Nucleus accumbens (tissue), 56 donors: ENCODE measurements around the gene CFAP410.
A peak's percentile ranks its signal among the peaks of the same experiment; 100 is the strongest.

Experiments used
- DNase-seq, 56 donors: peaks; one replicate each; lab custom pipeline; 2025; lab: John Stamatoyannopoulos, UW

CFAP410 gene

GRCh38 chr21:44301961-44302406 is 37.2 kb downstream of the CFAP410 start:
- peak in 6 of 56 donors; percentile 9 to 41 (median 18) for DNase-seq

- peak in 1 of 56 donors; percentile 21 for DNase-seq
Observed at GRCh38 chr21:44301141-44301540, 38.0 kb downstream of the CFAP410 start.

- peak in 32 of 56 donors; percentile 9 to 64 (median 36) for DNase-seq
Observed at GRCh38 chr21:44300262-44300959, 38.8 kb downstream of the CFAP410 start.

GRCh38 chr21:44299458-44300261 is 39.5 kb downstream of the CFAP410 start, which contains the start of gene PFKL:
Gene PFKL (plus strand): TSS chr21:44300053. CDS start chr21:44300106, 53 bp downstream.
- peak in 40 of 56 donors; percentile 22 to 76 (median 52) for DNase-seq

GRCh38 chr21:44299085-44299457 is 40.1 kb downstream of the CFAP410 start:
- DNase-seq: peak in 1 of 56 donors; percentile 54

- DNase-seq: no peak
Observed at GRCh38 chr21:44298301-44298700, 40.9 kb downstream of the CFAP410 start.

- DNase-seq: peak in 52 of 56 donors; percentile 21 to 90 (median 73)
Observed at GRCh38 chr21:44297525-44298290, 41.5 kb downstream of the CFAP410 start.

GRCh38 chr21:44296916-44297315 is 42.3 kb downstream of the CFAP410 start:
- no peak for DNase-seq

GRCh38 chr21:44296103-44296519 is 43.1 kb downstream of the CFAP410 start:
- DNase-seq: no peak

- DNase-seq: no peak
Observed at GRCh38 chr21:44295646-44296045, 43.5 kb downstream of the CFAP410 start.

- DNase-seq: no peak
Observed at GRCh38 chr21:44295163-44295573, 44.0 kb downstream of the CFAP410 start.

- DNase-seq: peak in 12 of 56 donors; percentile 10 to 54 (median 26)
Observed at GRCh38 chr21:44294391-44295162, 44.6 kb downstream of the CFAP410 start.

- DNase-seq: no peak
Observed at GRCh38 chr21:44293551-44294231, 45.5 kb downstream of the CFAP410 start.

GRCh38 chr21:44292812-44293195 is 46.4 kb downstream of the CFAP410 start:
- no peak for DNase-seq

GRCh38 chr21:44291936-44292811 is 47.0 kb downstream of the CFAP410 start:
- DNase-seq: no peak

- DNase-seq: no peak
Observed at GRCh38 chr21:44291078-44291935, 47.9 kb downstream of the CFAP410 start.

GRCh38 chr21:44290327-44291077 is 48.7 kb downstream of the CFAP410 start:
- DNase-seq: no peak
